HepG2 (cell line): ENCODE data around the gene TGM4. TPM values are rescaled to one million over a fixed set of nuclear protein-coding genes. Genes with fewer than 3 reads are reported as not detected.

Source experiments
- ATAC-seq: fragments of 200-7000 bp; cut with Tn5 transposase; 3 replicates; pipeline ENCODE4 v1.9.1; 2020; ENCODE audit warnings: mild to moderate bottlenecking, moderate library complexity
- BruUV-seq: library from RNA; stranded (reverse); fragments of 400-500 nt; replicated peaks from 2 replicates; lab custom pipeline; 2021; lab: Mats Ljungman, UMichigan
- CTCF ChIA-PET: fragments of 300-600 bp; formaldehyde crosslinking; extraction: SDS; loops from one replicate; lab custom pipeline; 2021; ENCODE audit warnings: low total read pairs, inconsistent platforms, low intra/inter-chr PET ratio; lab: Yijun Ruan, JAX
- POLR2A ChIA-PET: fragments of 350-600 bp; sonication (Branson Sonifier 250); formaldehyde crosslinking; loops from one replicate; lab custom pipeline; 2020; ENCODE audit warnings: antibody characterized with exemption, inconsistent platforms; lab: Yijun Ruan, JAX
- DNase-seq: peaks from one replicate; pipeline ENCODE4 v3.0.0-alpha.2; 2015; ENCODE audit warnings: low spot score
- FAIRE-seq: peaks from 3 replicates; lab custom pipeline; 2011; peaks lifted over from hg19 to GRCh38; lab: Jason Lieb, UNC
- H2AFZ ChIP-seq: one replicate; pipeline ENCODE4 v1.6.1; 2011; ENCODE audit warnings: low read length, inconsistent platforms
- H3K27ac ChIP-seq: fragments of 300-600 bp; 3 replicates; pipeline ENCODE4 v1.8.0; 2011; ENCODE audit warnings: mixed run types, mild to moderate bottlenecking, mixed read lengths, low read length, inconsistent platforms; ENCODE audit not compliant: insufficient read depth; ENCODE audit errors: extremely low read length
- H3K27me3 ChIP-seq, 2 experiments: fragments of 200-600 bp in 1 of 2; 2 replicates in 1 of 2; 3 replicates in 1 of 2; pipeline versions ENCODE4 v1.6.0 to v1.8.0; 2011; ENCODE audit warnings: low read length in 2 of 2, mild to moderate bottlenecking in 2 of 2, moderate library complexity in 2 of 2, inconsistent platforms in 1 of 2; ENCODE audit not compliant: insufficient read depth in 2 of 2, control insufficient read depth in 1 of 2
- H3K36me3 ChIP-seq, 2 experiments: fragments of 200-600 bp in 1 of 2; replicated peaks in 1 of 2; 2 replicates in 1 of 2; 3 replicates in 1 of 2; pipeline versions ENCODE4 v1.5.1 to v1.8.0; 2011; ENCODE audit warnings: low read length in 2 of 2, inconsistent platforms in 1 of 2; ENCODE audit not compliant: insufficient read depth in 2 of 2, control insufficient read depth in 1 of 2
- H3K4me1 ChIP-seq: 2 replicates; pipeline ENCODE4 v1.5.1; 2012; ENCODE audit warnings: low read length, inconsistent platforms; ENCODE audit not compliant: insufficient read depth
- H3K4me2 ChIP-seq: 2 replicates; pipeline ENCODE4 v1.6.0; 2011; ENCODE audit warnings: low read depth, low read length, inconsistent platforms
- H3K4me3 ChIP-seq, 3 experiments: fragments of 200-600 bp in 1 of 3; sonication (generic), shearing (Covaris generic) in 1 of 3; replicated peaks in 1 of 3; 2 replicates each; pipeline ENCODE4 v1.5.1; 2011 to 2016; ENCODE audit warnings: low read length in 3 of 3, inconsistent platforms in 2 of 3, low read depth in 2 of 3, mild to moderate bottlenecking in 2 of 3, control low read depth in 1 of 3, mixed read lengths in 1 of 3; ENCODE audit not compliant: insufficient read depth in 1 of 3
- H3K79me2 ChIP-seq: one replicate; pipeline ENCODE4 v1.6.1; 2011; ENCODE audit warnings: low read length, inconsistent platforms; ENCODE audit not compliant: insufficient read depth
- H3K9ac ChIP-seq: 2 replicates; pipeline ENCODE4 v1.6.0; 2011; ENCODE audit warnings: mild to moderate bottlenecking, low read depth, low read length, inconsistent platforms; ENCODE audit not compliant: insufficient read depth
- H3K9me3 ChIP-seq: 2 replicates; pipeline ENCODE4 v1.5.1; 2012; ENCODE audit warnings: mild to moderate bottlenecking, low read length
- H4K20me1 ChIP-seq: 2 replicates; pipeline ENCODE4 v1.6.0; 2011; ENCODE audit warnings: inconsistent platforms, mild to moderate bottlenecking, low read length, moderate library complexity; ENCODE audit not compliant: insufficient read depth
- ARID5B ChIP-seq: IDR thresholded peaks from 2 replicates; pipeline ENCODE4 v1.4.0; 2020; ENCODE audit warnings: mild to moderate bottlenecking, missing genetic modification reagents
- FOXK1 ChIP-seq: sonication (generic); formaldehyde crosslinking; IDR thresholded peaks from 2 replicates; pipeline ENCODE4 v1.4.0; 2020; ENCODE audit warnings: low read depth, missing genetic modification reagents, borderline replicate concordance
- HNRNPUL1 ChIP-seq: fragments of 200-400 bp; formaldehyde crosslinking; IDR thresholded peaks from 2 replicates; pipeline ENCODE4 v1.6.1; 2017; ENCODE audit warnings: low read depth, mild to moderate bottlenecking, low read length, moderate library complexity
- KLF13 ChIP-seq: sonication (generic); formaldehyde crosslinking; IDR thresholded peaks from 2 replicates; pipeline ENCODE4 v1.4.0; 2020; ENCODE audit warnings: mild to moderate bottlenecking, missing genetic modification reagents
- LCORL ChIP-seq, 2 experiments: fragments of 450-650 bp in 1 of 2; sonication (generic) in 1 of 2; formaldehyde crosslinking in 1 of 2; IDR thresholded peaks; 2 replicates each; pipeline versions ENCODE4 v1.5.0 to v1.6.1; 2017 to 2020; ENCODE audit warnings: antibody characterized with exemption in 1 of 2, missing genetic modification reagents in 1 of 2
- MED13 ChIP-seq: sonication (generic); formaldehyde crosslinking; IDR thresholded peaks from 2 replicates; pipeline ENCODE4 v1.5.0; 2020; ENCODE audit warnings: missing genetic modification reagents
- MNT ChIP-seq: fragments of 450-650 bp; IDR thresholded peaks from 2 replicates; pipeline ENCODE4 v1.6.1; 2016
- MZF1 ChIP-seq: sonication (generic); formaldehyde crosslinking; IDR thresholded peaks from 2 replicates; pipeline ENCODE4 v1.8.1; 2023; ENCODE audit warnings: mild to moderate bottlenecking, missing genetic modification reagents, borderline replicate concordance
- NBN ChIP-seq: fragments of 450-650 bp; conservative IDR thresholded peaks from 2 replicates; pipeline ENCODE4 v1.6.1; 2017
- NR1H2 ChIP-seq: sonication (generic); formaldehyde crosslinking; IDR thresholded peaks from 2 replicates; pipeline ENCODE4 v1.8.1; 2022; ENCODE audit warnings: low read depth, missing genetic modification reagents, borderline replicate concordance
- SIN3A ChIP-seq: IDR thresholded peaks from 2 replicates; pipeline ENCODE4 v1.6.1; 2011; ENCODE audit warnings: low read depth, mild to moderate bottlenecking, control low read depth, low read length, borderline replicate concordance
- ZBTB33 ChIP-seq: sonication (generic); formaldehyde crosslinking; IDR thresholded peaks from 2 replicates; pipeline ENCODE4 v1.4.0; 2020; ENCODE audit warnings: missing genetic modification reagents
- ZMYM4 ChIP-seq: sonication (generic); formaldehyde crosslinking; IDR thresholded peaks from 2 replicates; pipeline ENCODE4 v1.8.1; 2023; ENCODE audit warnings: mild to moderate bottlenecking, missing genetic modification reagents
- ZNF124 ChIP-seq: sonication (generic); formaldehyde crosslinking; IDR thresholded peaks from 2 replicates; pipeline ENCODE4 v1.4.0; 2020; ENCODE audit warnings: missing genetic modification reagents
- ZNF496 ChIP-seq: sonication (generic); formaldehyde crosslinking; IDR thresholded peaks from 2 replicates; pipeline ENCODE4 v1.8.1; 2023; ENCODE audit warnings: mild to moderate bottlenecking, moderate library complexity, missing genetic modification reagents; ENCODE audit not compliant: insufficient replicate concordance
- ZNF619 ChIP-seq: sonication (generic); formaldehyde crosslinking; IDR thresholded peaks from 2 replicates; pipeline ENCODE4 v1.4.0; 2020; ENCODE audit warnings: mild to moderate bottlenecking, missing genetic modification reagents
- ZNF703 ChIP-seq: sonication (generic); formaldehyde crosslinking; IDR thresholded peaks from 2 replicates; pipeline ENCODE4 v1.5.1; 2020; ENCODE audit warnings: missing genetic modification reagents, mild to moderate bottlenecking, moderate library complexity, borderline replicate concordance
- WGBS: methylation state at CpG from one replicate; pipeline ENCODE4 v1.1.6; 2017; ENCODE audit warnings: low lambda C conversion rate; 5-methylcytosine and 5-hydroxymethylcytosine counted together
- in situ Hi-C: cut with HindIII; loops from 2 replicates; pipeline ENCODE4 v1.10.0; 2017; ENCODE audit warnings: low pct_unique_long_range_greater_than_20kb; ENCODE audit not compliant: extremely low pct_ligation_motif_present
- intact Hi-C: fragments of 100-400 bp; cut with micrococcal nuclease; formaldehyde crosslinking; loops from one replicate; pipeline ENCODE4 v1.10.0; 2022; ENCODE audit not compliant: unreplicated experiment
- polyA plus RNA-seq, 8 experiments: library from polyadenylated mRNA; depleted of rRNA in 3 of 8; stranded (reverse) in 7 of 8; unstranded in 1 of 8; fragments of >200 nt; fragmentation: Illumina TruSeq in 4 of 8; extraction: Trizol in 4 of 8; gene quantifications; 2 replicates each; pipeline versions ENCODE4 v1.2.1 to v1.2.3, GENCODE V29; 2011 to 2016; ENCODE audit warnings: low read depth in 4 of 8, missing spikeins in 1 of 8, mixed read lengths in 1 of 8; ENCODE audit not compliant: insufficient read depth in 1 of 8
- total RNA-seq, 5 experiments: library from RNA; depleted of rRNA; stranded (reverse); fragments of >200 nt; fragmentation: Illumina TruSeq; extraction: Trizol; gene quantifications; 2 replicates each; pipeline ENCODE4 v1.2.3, GENCODE V29; 2016; ENCODE audit warnings: low read depth in 1 of 5

TGM4 gene
- total and polyA plus RNA-seq, 2 of the 13 experiments (the other 11 are each of a cell fraction or from before 2014, with no cell fraction given), result 0.07 to 0.15 TPM

DNA sequence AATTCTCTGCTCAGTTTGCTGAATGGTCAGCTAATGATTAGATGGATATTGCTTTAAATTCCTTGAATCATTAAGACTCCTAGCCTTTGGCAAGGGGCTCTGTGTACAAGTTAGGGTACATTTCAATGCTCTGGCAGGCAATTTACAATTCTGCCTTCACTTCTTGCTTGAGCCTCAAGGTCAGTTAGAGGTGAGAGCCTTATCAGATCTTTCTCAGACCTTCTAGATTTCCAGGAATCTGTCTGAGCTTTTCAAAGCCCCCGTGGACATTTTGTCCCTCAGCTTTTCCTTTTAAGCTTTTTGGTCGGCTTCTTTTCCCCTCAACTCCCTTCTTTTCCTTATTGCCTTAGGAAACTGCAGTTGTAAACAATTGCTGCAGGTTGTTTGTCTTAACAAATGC is 34.7 kb downstream of the TGM4 start (continued):
- TF ChIP-seq SIN3A (no peak), MED13 (CRISPR knock-in tag) (no peak), KLF13 (no peak), ZMYM4 (CRISPR knock-in tag) (no peak)

GRCh38 chr3:44910693-44911092 is 36.3 kb downstream of the TGM4 start:
- WGBS, result 60% methylated on average over 3 of the region's 3 CpGs
- in situ Hi-C loops, result no loop called here
- BruUV-seq, result no TSS peak
- ChIA-PET CTCF (no interaction called here), POLR2A (no interaction called here)
- Histone ChIP-seq H3K9ac (no peak overlapping the region), H4K20me1 (no peaks in the 10 kb centered on the region), H3K4me3 (no peak overlapping the region), H3K4me1 (no peaks in the 10 kb centered on the region), H3K36me3 (no peaks in the 10 kb centered on the region), H3K4me2 (no peak overlapping the region), H2AFZ (no peak overlapping the region), H3K27ac (no peak overlapping the region), H3K79me2 (no peaks in the 10 kb centered on the region), H3K9me3 (no peaks in the 10 kb centered on the region), H3K27me3 (no peaks in the 10 kb centered on the region)
- FAIRE-seq, result no peak
- DNase-seq, result no peak
- ATAC-seq, result no peak
- intact Hi-C loops, result no loop called here
- TF ChIP-seq ZNF124 (CRISPR knock-in tag) (no peak), ZNF496 (CRISPR knock-in tag) (no peak), ARID5B (CRISPR knock-in tag) (no peak), MZF1 (CRISPR knock-in tag) (no peak), HNRNPUL1 (no peak), ZNF619 (CRISPR knock-in tag) (no peak), MNT (no peak), ZNF703 (CRISPR knock-in tag) (no peak), LCORL (IDR thresholded peaks at IDR 0.05) (no peak), LCORL (CRISPR knock-in tag; IDR thresholded peaks at IDR 0.05) (no peak), NR1H2 (CRISPR knock-in tag) (no peak), NBN (no peak), ZBTB33 (no peak), FOXK1 (CRISPR knock-in tag) (no peak)
